ENCODE results near the gene KIAA1328.
"Not testable (repeated sequence)": the region's sequence is repeated elsewhere in the genome, so short reads cannot be mapped to it uniquely, and the experiment has no call there.

KIAA1328 gene

DNA sequence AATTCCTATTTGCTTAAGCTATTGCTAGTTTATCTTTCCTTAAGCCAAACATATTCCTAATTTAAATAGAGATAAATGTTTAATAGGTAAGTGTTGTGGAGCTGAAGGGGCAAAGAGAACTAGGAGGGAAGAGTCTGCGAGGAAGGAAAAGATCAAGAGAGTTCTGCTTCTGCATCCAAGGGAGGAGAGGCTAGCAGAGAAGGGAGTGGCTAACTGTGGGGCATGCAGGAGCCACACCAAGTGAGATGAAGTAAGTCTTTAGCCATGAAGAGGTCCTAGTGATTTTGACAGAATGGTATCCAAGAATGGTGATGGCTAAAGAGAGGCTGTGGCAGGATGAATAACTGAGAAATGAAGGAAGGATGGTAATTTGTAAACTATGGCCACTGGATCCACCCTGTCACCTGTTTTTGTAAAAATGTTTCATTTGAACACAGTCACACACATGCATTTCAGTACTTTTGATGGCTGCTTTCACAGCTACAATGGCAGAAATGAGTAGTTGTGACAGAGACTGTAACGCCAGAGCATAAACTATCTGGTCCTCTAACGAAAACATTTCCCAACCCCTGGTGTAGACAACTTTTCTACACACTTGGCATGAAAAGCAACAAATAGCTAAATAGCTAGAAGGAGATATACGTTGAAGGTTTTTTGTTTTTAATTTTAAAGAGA lies 15.7 kb upstream of the KIAA1328 start:
- no peak for TF ChIP-seq ZNF274 (IDR thresholded peaks at IDR 0.05; ENCODE audit: low read depth, low read length)
- H3K4me3 ChIP-seq (ENCODE audit: low read length): no peak overlapping the region

DNA sequence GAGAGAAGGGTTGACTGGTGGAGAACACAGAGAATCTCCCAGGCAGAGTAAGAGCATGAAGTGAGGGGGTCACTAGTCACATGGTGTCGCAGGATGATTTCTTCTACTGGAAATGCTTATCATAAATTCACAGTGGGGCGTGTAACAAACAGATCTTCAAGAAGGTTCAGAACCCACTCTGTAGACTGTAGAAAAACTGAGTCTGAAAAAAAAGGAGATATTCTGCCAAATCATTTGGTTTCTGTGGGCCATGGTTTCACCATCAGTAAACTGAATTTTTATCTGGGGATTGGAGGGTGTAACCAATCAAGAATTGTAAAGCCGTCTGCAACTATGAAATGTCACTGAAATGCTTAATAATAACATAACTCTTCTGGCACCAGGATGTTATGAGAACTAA lies 15.1 kb upstream of the KIAA1328 start:
- no peak overlapping the region for H3K4me3 ChIP-seq (ENCODE audit: low read length)
- no peak for TF ChIP-seq ZNF274 (IDR thresholded peaks at IDR 0.05; ENCODE audit: low read depth, low read length)

DNA sequence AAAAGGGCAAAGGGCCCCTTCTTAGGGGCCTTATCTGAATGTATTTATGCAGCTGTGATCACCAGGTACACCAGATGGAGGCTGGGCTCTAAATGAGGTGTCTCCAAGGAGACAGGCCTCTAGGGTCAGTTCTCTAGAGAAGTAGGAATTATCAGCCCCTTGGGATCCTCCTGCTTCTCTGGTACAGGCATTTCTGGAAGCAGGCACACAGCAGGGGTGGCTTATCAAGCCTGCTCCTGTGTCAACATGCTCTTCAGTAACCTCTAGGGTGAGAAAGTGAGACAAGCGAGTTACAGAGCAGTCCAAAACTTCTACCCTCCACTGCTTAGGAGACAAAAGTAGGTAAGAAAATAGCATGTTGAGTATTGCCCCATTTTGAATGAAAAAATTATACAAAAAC lies 13.9 kb upstream of the KIAA1328 start:
- no peak overlapping the region for H3K4me3 ChIP-seq (ENCODE audit: low read length)
- no peak for TF ChIP-seq ZNF274 (IDR thresholded peaks at IDR 0.05; ENCODE audit: low read depth, low read length)

DNA sequence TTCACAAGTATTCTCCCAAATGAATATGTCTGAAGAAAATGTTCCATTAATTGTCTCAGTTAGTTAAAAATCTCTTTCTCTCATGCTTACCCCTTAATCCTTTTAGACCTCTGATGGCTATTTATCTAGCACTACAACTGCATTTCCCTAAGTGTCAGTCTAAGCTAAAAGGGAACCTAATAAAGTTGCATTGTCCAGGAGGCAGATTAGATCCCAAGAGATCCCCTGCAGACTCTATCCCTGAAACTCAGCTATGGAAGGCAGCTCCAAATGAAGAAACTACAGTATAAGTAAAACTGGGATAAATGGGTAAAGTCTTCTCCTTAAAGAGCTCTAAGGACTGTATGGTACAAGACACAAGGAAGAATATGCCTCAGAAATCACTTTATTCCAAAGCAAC lies 12.8 kb upstream of the KIAA1328 start:
- H3K4me3 ChIP-seq (ENCODE audit: low read length): not testable (repeated sequence)

DNA sequence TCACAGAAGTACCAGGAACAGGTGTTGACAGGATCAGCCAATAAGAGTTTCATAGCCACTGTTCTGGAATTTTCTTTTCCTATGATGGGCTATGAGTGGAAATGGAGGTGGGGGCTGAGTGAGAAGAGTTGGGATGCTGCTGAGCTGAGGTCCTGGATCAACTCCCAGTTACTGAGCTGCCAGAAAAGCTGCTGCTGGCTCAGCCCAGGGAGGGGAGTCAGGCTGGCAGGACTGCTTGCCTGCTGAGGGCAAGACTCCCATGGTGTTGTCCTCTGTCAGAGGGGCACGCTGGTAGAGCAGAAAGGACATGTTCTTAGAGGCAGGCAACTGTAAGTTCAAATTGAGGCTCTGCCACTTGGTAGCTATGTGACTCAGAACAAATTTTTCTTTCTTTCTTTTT lies 11.9 kb upstream of the KIAA1328 start:
- TF ChIP-seq ZNF274 (IDR thresholded peaks at IDR 0.05; ENCODE audit: low read depth, low read length): no peak
- H3K4me3 ChIP-seq (ENCODE audit: low read length): no peak overlapping the region

DNA sequence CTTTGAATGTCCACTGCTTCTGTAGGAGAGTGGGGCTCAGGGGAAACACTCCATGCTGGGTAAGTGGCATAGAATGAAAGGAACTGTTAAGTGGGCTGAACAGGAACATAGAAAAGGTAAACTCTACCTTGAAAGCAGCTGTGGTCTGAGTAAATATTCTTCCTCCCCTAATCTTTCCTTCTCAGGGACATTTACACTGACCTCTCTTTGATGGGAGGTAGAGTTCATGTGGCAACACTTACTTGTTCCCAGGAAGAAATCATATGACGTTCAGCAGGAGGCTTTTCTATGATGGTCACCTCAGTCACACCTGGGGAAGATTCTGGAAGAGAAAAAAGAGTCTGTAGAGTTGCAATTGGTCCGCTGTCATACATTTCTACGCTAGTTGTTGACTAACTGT lies 10.3 kb upstream of the KIAA1328 start:
- no peak overlapping the region for H3K4me3 ChIP-seq (ENCODE audit: low read length)
- no peak for TF ChIP-seq ZNF274 (IDR thresholded peaks at IDR 0.05; ENCODE audit: low read depth, low read length)

DNA sequence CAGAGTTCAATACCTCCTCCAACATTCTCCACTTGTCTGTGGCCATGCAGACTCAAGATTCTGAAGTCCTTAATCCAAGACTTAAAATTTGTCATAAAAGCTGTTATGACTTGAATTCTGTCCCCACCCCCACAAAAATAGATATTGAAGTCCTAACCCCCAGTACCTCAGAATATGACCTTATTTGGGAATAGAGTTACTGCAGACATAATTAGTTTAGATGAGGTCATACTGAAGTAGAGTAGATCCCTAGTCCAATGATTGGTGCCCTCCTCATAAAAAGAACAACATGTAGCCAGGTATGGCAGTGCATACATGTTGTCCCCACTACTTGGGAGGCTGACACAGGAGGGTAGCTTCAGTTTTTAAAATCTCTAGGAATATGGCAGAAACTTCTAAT lies 9.3 kb upstream of the KIAA1328 start:
- TF ChIP-seq ZNF274 (IDR thresholded peaks at IDR 0.05; ENCODE audit: low read depth, low read length): no peak
- no peak overlapping the region for H3K4me3 ChIP-seq (ENCODE audit: low read length)

DNA sequence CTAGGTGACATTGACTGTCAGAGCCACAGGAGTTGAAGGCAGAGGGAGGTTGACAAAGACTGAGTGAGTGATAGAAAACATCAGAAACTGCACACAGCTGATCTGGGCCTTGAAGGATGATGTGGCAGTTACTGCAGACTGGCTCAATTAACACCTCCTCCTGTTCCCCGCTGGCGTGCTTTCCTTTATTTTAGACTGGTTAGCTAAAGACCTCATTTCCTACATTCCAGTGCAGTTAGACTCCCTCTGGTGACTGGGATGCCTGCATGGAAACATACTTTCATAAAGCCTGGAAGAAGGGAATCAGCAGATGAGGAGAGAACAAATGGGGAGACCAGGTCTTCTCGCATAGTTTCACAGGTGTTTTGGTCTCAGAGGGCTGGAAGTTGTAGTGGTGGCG lies 7.2 kb upstream of the KIAA1328 start:
- no peak for TF ChIP-seq ZNF274 (IDR thresholded peaks at IDR 0.05; ENCODE audit: low read depth, low read length)
- no peak overlapping the region for H3K4me3 ChIP-seq (ENCODE audit: low read length)

DNA sequence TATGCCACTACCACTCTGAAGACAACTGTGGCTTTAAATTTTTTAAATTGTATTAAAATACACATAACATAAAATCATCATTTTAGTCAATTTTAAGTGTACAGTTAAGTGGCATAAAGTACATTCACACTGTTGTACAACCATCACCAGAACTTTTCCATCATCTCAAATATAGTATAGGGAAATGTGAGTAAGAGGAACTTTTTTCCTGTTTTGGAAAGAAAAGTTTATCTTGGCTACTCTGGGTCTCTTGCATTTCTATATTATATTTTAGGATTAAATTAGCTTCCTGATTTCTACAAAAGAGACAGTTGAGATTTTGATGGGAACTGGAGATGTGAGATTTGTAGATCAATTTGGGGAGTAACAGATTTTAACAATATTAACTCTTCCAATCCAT lies 3.4 kb upstream of the KIAA1328 start:
- no peak for TF ChIP-seq ZNF274 (IDR thresholded peaks at IDR 0.05; ENCODE audit: low read depth, low read length)

DNA sequence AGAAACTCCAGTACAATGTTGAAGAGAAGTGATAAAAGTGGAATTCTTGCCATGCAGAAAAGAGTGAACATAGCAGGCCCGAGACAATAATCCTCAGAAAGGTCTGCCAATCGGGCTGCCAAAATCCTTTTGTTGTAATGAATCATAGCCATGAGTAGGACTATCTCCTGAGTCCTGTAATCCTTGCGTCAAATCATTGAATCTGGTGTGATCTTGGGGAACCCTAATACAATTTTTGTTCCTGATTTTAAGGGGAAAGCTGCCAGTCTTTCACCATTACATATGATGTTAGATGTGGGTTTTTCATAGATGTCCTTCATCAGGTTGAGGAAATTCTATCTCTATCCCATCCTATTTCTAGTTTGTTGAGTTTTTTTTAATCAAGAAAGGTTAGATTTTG lies 2.4 kb upstream of the KIAA1328 start:
- no peak overlapping the region for H3K4me3 ChIP-seq (ENCODE audit: low read length)
- no peak for TF ChIP-seq ZNF274 (IDR thresholded peaks at IDR 0.05; ENCODE audit: low read depth, low read length)

More for the DNA sequence above, 3.4 kb upstream of the KIAA1328 start:
- H3K4me3 ChIP-seq (ENCODE audit: low read length): no peak overlapping the region

DNA sequence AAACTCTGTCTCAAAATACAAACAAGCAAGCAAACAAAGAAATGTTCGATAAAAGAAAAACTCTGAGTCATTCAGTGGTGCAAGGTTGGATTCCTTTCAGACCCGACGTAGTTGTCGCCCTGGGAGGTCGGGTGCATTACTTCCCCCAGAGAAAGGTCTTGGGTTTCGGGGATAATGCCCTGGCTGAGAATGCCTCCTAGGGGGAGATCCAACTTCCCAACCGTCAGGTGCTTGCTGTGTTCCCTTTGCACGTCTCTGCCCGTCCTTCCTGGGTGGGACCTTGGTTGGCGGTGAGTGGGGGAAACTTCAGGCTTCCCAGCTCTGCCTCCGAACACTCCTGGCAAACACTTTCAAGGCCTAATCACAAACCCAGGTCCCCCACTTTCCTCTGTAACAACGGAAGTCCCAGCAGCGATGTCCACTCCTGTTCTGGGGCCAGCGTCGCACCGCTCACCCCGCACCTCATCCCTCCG lies 734 bp upstream of the KIAA1328 start:
- H3K4me3 ChIP-seq (ENCODE audit: low read length): peak overlapping the region; percentile 87
- TF ChIP-seq ZNF274 (IDR thresholded peaks at IDR 0.05; ENCODE audit: low read depth, low read length): no peak

DNA sequence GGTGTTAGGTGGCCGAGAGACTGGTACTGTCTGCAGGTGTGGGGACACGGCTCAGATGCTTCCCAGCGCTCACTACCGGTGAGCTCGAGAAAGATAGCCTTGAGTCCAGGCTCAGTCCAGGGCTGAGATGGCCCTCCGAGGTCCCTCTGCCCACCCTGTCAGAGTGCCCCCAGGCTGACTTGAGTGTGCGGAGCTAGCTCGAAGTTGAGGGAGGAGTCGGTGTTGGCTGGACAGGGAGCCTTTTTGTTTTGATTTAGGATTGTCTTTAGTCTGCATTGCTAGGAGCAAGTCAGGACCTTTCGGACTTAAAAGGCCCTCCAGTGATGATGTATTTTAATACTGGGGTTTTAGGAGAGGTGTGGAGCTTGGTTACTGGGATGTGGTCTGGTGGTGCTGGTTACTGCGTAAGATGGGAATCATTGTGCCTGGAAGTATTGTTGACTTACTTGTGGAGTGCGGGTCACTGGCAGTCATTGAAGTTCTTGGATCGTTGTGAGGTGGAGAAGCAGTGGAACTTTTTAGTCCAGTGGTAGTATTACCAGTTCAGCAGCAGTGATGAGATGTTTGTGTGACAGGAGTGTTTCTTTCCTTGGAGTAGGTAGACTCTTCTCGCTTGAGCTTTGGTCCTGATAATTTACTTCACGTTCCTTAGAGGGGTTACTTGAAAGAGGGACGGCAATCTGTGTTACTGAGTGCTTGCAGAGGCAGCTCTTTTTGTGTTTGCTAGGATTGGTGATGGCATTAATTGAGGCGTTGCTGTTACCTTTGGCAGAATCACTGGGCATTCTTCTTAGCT lies 633 bp downstream of the KIAA1328 start:
- TF ChIP-seq ZNF274 (IDR thresholded peaks at IDR 0.05; ENCODE audit: low read depth, low read length): no peak

DNA sequence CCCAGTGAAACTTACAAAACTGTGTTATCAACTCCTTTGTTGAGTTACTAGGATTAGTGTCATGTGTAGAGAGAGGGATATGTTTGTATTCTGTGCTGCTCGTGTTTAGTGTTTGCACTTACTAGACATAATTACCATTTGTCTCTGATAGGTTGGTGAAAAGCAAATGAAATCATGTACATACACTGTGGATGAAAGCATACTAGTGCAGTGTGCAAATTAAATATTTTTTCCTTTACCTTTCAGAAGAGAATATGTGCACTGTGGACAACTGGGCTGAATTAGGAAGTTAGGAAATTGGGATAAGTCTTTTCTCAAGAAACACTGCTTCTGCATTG lies 1.2 kb downstream of the KIAA1328 start:
- TF ChIP-seq ZNF274 (IDR thresholded peaks at IDR 0.05; ENCODE audit: low read depth, low read length): no peak
- peak overlapping the region; percentile 87 for H3K4me3 ChIP-seq (ENCODE audit: low read length)

More for the DNA sequence above, 633 bp downstream of the KIAA1328 start:
- H3K4me3 ChIP-seq (ENCODE audit: low read length): peak overlapping the region; percentile 87

DNA sequence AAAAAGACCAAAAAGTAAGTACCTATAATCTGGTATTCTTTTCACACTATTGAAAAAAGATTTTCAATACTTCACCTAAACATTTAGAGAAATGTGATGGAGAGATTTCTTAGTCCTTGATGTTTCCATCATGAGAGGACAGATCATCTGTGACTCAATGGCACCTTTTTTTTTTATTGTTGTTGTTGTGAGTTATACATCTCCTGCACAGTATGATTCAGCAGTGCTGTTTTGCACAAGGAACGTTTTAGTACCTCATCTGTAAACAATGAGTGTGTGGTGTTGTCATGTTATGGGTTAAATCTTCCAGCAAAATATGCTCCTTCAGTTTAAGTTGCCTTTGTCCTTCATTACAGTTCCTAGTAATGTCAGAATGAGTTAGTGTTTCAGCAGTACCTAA lies 2.2 kb downstream of the KIAA1328 start:
- TF ChIP-seq ZNF274 (IDR thresholded peaks at IDR 0.05; ENCODE audit: low read depth, low read length): no peak
- no peak overlapping the region for H3K4me3 ChIP-seq (ENCODE audit: low read length)

DNA sequence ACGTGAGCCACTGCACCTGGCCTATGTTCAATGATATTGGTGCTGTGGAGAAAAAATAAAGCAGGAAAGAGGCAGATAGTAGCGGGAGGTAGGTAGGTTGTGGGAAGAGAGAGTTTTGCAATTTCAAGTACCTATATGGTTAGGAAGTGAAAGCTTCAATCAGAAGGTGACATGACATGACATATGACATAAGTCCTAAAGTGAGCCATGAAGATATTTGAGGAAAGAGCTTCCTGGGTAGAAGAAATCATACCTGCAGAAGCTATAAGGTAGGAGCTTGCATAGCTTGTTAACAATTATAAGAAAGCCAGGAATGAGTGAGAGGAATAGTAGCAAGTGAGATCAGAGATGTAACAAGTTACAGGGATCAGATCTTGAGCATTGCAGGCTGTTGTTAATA lies 4.2 kb downstream of the KIAA1328 start:
- TF ChIP-seq ZNF274 (IDR thresholded peaks at IDR 0.05; ENCODE audit: low read depth, low read length): no peak
- no peak overlapping the region for H3K4me3 ChIP-seq (ENCODE audit: low read length)

Data from GM08714 (cell line).